ENCODE data around the gene MAML3.

DNA sequence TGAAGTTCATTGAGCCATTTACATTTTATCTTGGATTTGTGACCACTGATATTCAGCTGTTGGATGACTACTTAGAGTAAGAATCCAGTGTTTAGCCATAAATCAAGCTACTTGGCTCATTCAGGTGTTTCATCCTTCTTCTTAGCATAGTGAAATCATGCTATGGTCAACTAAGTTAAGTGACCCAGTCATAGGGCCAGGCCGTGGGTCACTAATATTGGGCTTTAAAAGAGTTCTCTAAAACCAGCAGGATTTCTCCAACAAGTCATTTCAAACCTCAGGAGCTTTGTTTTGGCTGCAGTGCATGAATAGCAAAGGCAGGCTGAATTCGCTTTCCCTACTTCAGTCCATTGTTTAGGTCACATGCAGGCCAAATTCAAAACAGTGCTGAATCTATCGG, 181.0 kb downstream of the MAML3 start:
- TF ChIP-seq CTCF (IDR thresholded peaks at IDR 0.05; ENCODE audit: insufficient read depth, low read length), result no peak
- no peak for TF ChIP-seq POLR2AphosphoS5 (IDR thresholded peaks at IDR 0.05; ENCODE audit: low read depth)
- no peak for TF ChIP-seq SPI1 (IDR thresholded peaks at IDR 0.05; ENCODE audit: borderline replicate concordance, low read depth)
- TF ChIP-seq GABPA (IDR thresholded peaks at IDR 0.05; ENCODE audit: low read depth), result no peak

Data from HL-60 (cell line).